SU-DHL-6 (cell line): ENCODE measurements around the gene ACVR2A.

ENCODE experiments used
- H2AFZ ChIP-seq: fragments of 200-600 bp; sonication (generic); 2 replicates; pipeline ENCODE4 v1.6.1; 2014; ENCODE audit warnings: low read depth, mild to moderate bottlenecking, moderate library complexity, mixed read lengths, antibody characterized with exemption, low read length; ENCODE audit not compliant: severe bottlenecking
- H3F3A ChIP-seq: fragments of 200-600 bp; shearing (Covaris generic); 2 replicates; pipeline ENCODE4 v1.6.0; 2016; ENCODE audit warnings: antibody characterized with exemption, mild to moderate bottlenecking; ENCODE audit not compliant: insufficient read depth
- H3K27ac ChIP-seq: fragments of 200-600 bp; sonication (generic); 2 replicates; pipeline ENCODE4 v1.5.1; 2016; ENCODE audit warnings: low read depth, mild to moderate bottlenecking, low read length, moderate library complexity, mixed read lengths
- H3K27me3 ChIP-seq: fragments of 200-600 bp; sonication (generic), shearing (Covaris generic); 2 replicates; pipeline ENCODE4 v1.6.0; 2014; ENCODE audit warnings: mild to moderate bottlenecking, low read length
- H3K36me3 ChIP-seq: fragments of 200-600 bp; sonication (generic); 2 replicates; pipeline ENCODE4 v1.6.1; 2014; ENCODE audit warnings: mild to moderate bottlenecking, low read length, mixed read lengths
- H3K4me2 ChIP-seq: fragments of 300-600, 200-600 bp; shearing (Covaris generic), sonication (generic); 2 replicates; pipeline ENCODE4 v1.6.0; 2014; ENCODE audit warnings: low read length, low read depth, mild to moderate bottlenecking; ENCODE audit not compliant: poor library complexity, severe bottlenecking
- H3K4me3 ChIP-seq: fragments of 200-600 bp; sonication (generic); 2 replicates; pipeline ENCODE4 v1.5.1; 2014; ENCODE audit warnings: antibody characterized with exemption, low read length, mild to moderate bottlenecking, mixed read lengths; ENCODE audit not compliant: insufficient read depth, poor library complexity, severe bottlenecking
- H3K79me2 ChIP-seq: fragments of 200-600 bp; sonication (generic); 2 replicates; pipeline ENCODE4 v1.6.1; 2014; ENCODE audit warnings: mild to moderate bottlenecking, low read length, moderate library complexity; ENCODE audit not compliant: insufficient read depth
- H3K9ac ChIP-seq: fragments of 200-600 bp; sonication (generic); 2 replicates; pipeline ENCODE4 v1.7.0; 2014; ENCODE audit warnings: mild to moderate bottlenecking, low read length
- H3K9me2 ChIP-seq: fragments of 200-600 bp; sonication (generic); replicated peaks from 2 replicates; pipeline ENCODE4 v1.6.1; 2014; ENCODE audit warnings: low read length; ENCODE audit not compliant: insufficient read depth
- H3K9me3 ChIP-seq: fragments of 200-600 bp; sonication (generic); 2 replicates; pipeline ENCODE4 v1.6.1; 2014; ENCODE audit warnings: low read length, mixed read lengths; ENCODE audit not compliant: insufficient read depth
- H4K20me1 ChIP-seq: fragments of 200-600 bp; sonication (generic); 2 replicates; pipeline ENCODE4 v1.6.1; 2014; ENCODE audit warnings: low read depth, mild to moderate bottlenecking, antibody characterized with exemption, low read length, moderate library complexity, mixed read lengths
- CTCF ChIP-seq: fragments of 200-600 bp; sonication (generic); IDR thresholded peaks from one replicate; pipeline ENCODE4 v1.5.1; 2017; ENCODE audit warnings: antibody characterized with exemption, mild to moderate bottlenecking, low read length, moderate library complexity; ENCODE audit not compliant: insufficient read depth, poor library complexity, severe bottlenecking
- EZH2phosphoT487 ChIP-seq: fragments of 200-600 bp; sonication (generic), shearing (Covaris generic); conservative IDR thresholded peaks from 2 replicates; pipeline ENCODE4 v1.6.1; 2018; ENCODE audit warnings: mild to moderate bottlenecking, antibody characterized with exemption, low read length, moderate library complexity, mixed read lengths

Gene ACVR2A

GRCh38 chr2:147968571-147968970 lies 123.7 kb downstream of the ACVR2A start:
- no peak overlapping the region for H2AFZ ChIP-seq
- no peak overlapping the region for H3K4me2 ChIP-seq
- no peaks in the 10 kb centered on the region; the same call in 1 of the 2 replicates for H3K9me3 ChIP-seq
- TF ChIP-seq EZH2phosphoT487 (no peak), CTCF (no peak)
- no peak overlapping the region for H3K27ac ChIP-seq
- H3K9ac ChIP-seq = no peak overlapping the region
- H3F3A ChIP-seq = no peaks in the 10 kb centered on the region
- no peak overlapping the region for H3K4me3 ChIP-seq
- no peaks in the 10 kb centered on the region for H3K79me2 ChIP-seq
- no peaks in the 10 kb centered on the region for H4K20me1 ChIP-seq
- H3K9me2 ChIP-seq = no peaks in the 10 kb centered on the region
- H3K36me3 ChIP-seq = peaks cover 32% of the 10 kb centered on the region
- no peaks in the 10 kb centered on the region for H3K27me3 ChIP-seq

- no peak overlapping the region for H3K4me2 ChIP-seq
- H3K79me2 ChIP-seq = peaks cover 24% of the 10 kb centered on the region
- H3K36me3 ChIP-seq = peaks cover 4% of the 10 kb centered on the region; the same call in 1 of the 2 replicates
- no peak for TF ChIP-seq EZH2phosphoT487
- TF ChIP-seq CTCF = no peak
- no peaks in the 10 kb centered on the region for H3K27me3 ChIP-seq
- no peaks in the 10 kb centered on the region for H3K9me3 ChIP-seq
- no peak overlapping the region for H3K27ac ChIP-seq
- no peaks in the 10 kb centered on the region for H4K20me1 ChIP-seq
- no peak overlapping the region for H3K4me3 ChIP-seq
- H3F3A ChIP-seq = no peaks in the 10 kb centered on the region
- no peaks in the 10 kb centered on the region for H3K9me2 ChIP-seq
- H2AFZ ChIP-seq = no peak overlapping the region
- H3K9ac ChIP-seq = no peak overlapping the region
These were observed 131.3 kb downstream of the ACVR2A start for GRCh38 chr2:147976102-147976501.

GRCh38 chr2:147977679-147978078 lies 132.8 kb downstream of the ACVR2A start:
- H2AFZ ChIP-seq = no peak overlapping the region
- no peaks in the 10 kb centered on the region for H3K9me3 ChIP-seq
- H3K36me3 ChIP-seq = no peaks in the 10 kb centered on the region; the same call in 1 of the 2 replicates
- H4K20me1 ChIP-seq = no peaks in the 10 kb centered on the region
- peaks cover 34% of the 10 kb centered on the region for H3K79me2 ChIP-seq
- no peaks in the 10 kb centered on the region for H3K9me2 ChIP-seq
- TF ChIP-seq CTCF (no peak), EZH2phosphoT487 (no peak)
- H3F3A ChIP-seq = no peaks in the 10 kb centered on the region
- no peak overlapping the region for H3K4me3 ChIP-seq
- H3K9ac ChIP-seq = no peak overlapping the region
- no peak overlapping the region for H3K4me2 ChIP-seq
- H3K27me3 ChIP-seq = no peaks in the 10 kb centered on the region
- H3K27ac ChIP-seq = no peak overlapping the region
